OCI-LY1 (cell line): ENCODE measurements around the gene AVP.

Experiments used
- H2AFZ ChIP-seq: fragments of 200-600 bp; sonication (generic), shearing (Covaris generic); 2 replicates; pipeline ENCODE4 v1.6.0; 2014; ENCODE audit warnings: antibody characterized with exemption, mild to moderate bottlenecking, low read length
- H3F3A ChIP-seq: fragments of 200-600 bp; sonication (generic), shearing (Covaris generic); 2 replicates; pipeline ENCODE4 v1.6.0; 2014; ENCODE audit warnings: mild to moderate bottlenecking, antibody characterized with exemption, low read length, moderate library complexity; ENCODE audit not compliant: insufficient read depth
- H3K27ac ChIP-seq: fragments of 200-600 bp; sonication (generic); 2 replicates; pipeline ENCODE4 v1.5.1; 2014; ENCODE audit warnings: low read length, mixed run types, mild to moderate bottlenecking, low read depth; ENCODE audit not compliant: poor library complexity, severe bottlenecking
- H3K27me3 ChIP-seq: fragments of 200-600 bp; sonication (generic); 2 replicates; pipeline ENCODE4 v1.6.0; 2014; ENCODE audit warnings: antibody characterized with exemption, mild to moderate bottlenecking, low read length, moderate library complexity; ENCODE audit not compliant: insufficient read depth
- H3K36me3 ChIP-seq: fragments of 200-600 bp; sonication (generic); 2 replicates; pipeline ENCODE4 v1.6.1; 2014; ENCODE audit warnings: mild to moderate bottlenecking, antibody characterized with exemption, low read length, moderate library complexity, mixed read lengths; ENCODE audit not compliant: insufficient read depth
- H3K4me1 ChIP-seq: fragments of 200-600 bp; sonication (generic); 2 replicates; pipeline ENCODE4 v1.5.1; 2014; ENCODE audit warnings: mild to moderate bottlenecking, low read length, moderate library complexity; ENCODE audit not compliant: insufficient read depth, severe bottlenecking
- H3K4me2 ChIP-seq: fragments of 200-600 bp; sonication (generic), shearing (Covaris generic); 2 replicates; pipeline ENCODE4 v1.6.1; 2014; ENCODE audit warnings: low read length
- H3K4me3 ChIP-seq: fragments of 200-600 bp; sonication (generic); 2 replicates; pipeline ENCODE4 v1.5.1; 2014; ENCODE audit warnings: low read length, low read depth, mild to moderate bottlenecking, mixed read lengths; ENCODE audit not compliant: poor library complexity, severe bottlenecking
- H3K79me2 ChIP-seq: fragments of 200-600 bp; shearing (Covaris generic); 2 replicates; pipeline ENCODE4 v1.6.1; 2016; ENCODE audit warnings: mixed run types, low read length, mixed read lengths; ENCODE audit not compliant: insufficient read depth
- H3K9ac ChIP-seq: fragments of 200-600 bp; sonication (generic), shearing (Covaris generic); 2 replicates; pipeline ENCODE4 v1.6.1; 2014; ENCODE audit warnings: mild to moderate bottlenecking, low read length, mixed read lengths
- H3K9me2 ChIP-seq: fragments of 200-600 bp; sonication (generic), shearing (Covaris generic); 2 replicates; pipeline ENCODE4 v1.6.1; 2014; ENCODE audit warnings: low read depth, mild to moderate bottlenecking, low read length, mixed read lengths
- H3K9me3 ChIP-seq: fragments of 200-600 bp; shearing (Covaris generic); 2 replicates; pipeline ENCODE4 v1.6.1; 2014; ENCODE audit warnings: low read length, mixed read lengths
- H4K20me1 ChIP-seq: fragments of 200-600 bp; sonication (generic), shearing (Covaris generic); 2 replicates; pipeline ENCODE4 v1.6.0; 2016; ENCODE audit warnings: mild to moderate bottlenecking, low read length; ENCODE audit not compliant: insufficient read depth
- EZH2 ChIP-seq: fragments of 200-600 bp; sonication (generic), shearing (Covaris generic); IDR thresholded peaks from 2 replicates; pipeline ENCODE4 v1.8.0; 2017; ENCODE audit warnings: borderline replicate concordance, mixed run types, mild to moderate bottlenecking, antibody characterized with exemption, low read length, moderate library complexity, mixed read lengths
- TF ChIP-seq, protein P1 (sequence below): fragments of 200-600 bp; sonication (generic), shearing (Covaris generic); IDR thresholded peaks from 2 replicates; pipeline ENCODE4 v1.5.1; 2017; ENCODE audit warnings: mild to moderate bottlenecking, antibody characterized with exemption, low read length, moderate library complexity, mixed read lengths

AVP gene

DNA sequence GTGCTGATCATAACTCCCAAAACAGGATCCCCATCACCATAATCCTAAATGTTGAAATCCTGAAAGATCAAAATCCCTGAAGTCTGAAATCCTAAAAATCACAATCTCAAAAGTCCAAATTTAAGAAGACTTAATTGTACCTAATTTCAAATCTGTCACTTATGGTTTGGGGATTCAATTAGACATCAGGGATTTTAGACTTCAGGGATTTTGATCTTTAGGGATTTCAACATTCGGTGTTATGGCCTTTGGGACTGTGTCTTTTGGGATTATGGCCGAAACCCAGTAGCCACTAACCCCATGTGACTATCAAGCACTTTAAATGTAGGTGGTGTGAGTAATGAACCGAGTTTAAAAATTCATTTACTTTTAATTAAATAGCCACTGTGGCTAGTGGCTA is 21.7 kb upstream of the AVP start:
- no peaks in the 10 kb centered on the region for H3K27me3 ChIP-seq
- H3K4me1 ChIP-seq: no peaks in the 10 kb centered on the region
- H3K9me2 ChIP-seq: no peaks in the 10 kb centered on the region
- no peak overlapping the region for H2AFZ ChIP-seq
- no peaks in the 10 kb centered on the region for H3K36me3 ChIP-seq
- H3F3A ChIP-seq: no peaks in the 10 kb centered on the region
- no peak overlapping the region for H3K27ac ChIP-seq
- no peaks in the 10 kb centered on the region for H3K79me2 ChIP-seq
- H3K4me2 ChIP-seq: no peak overlapping the region
- H3K9ac ChIP-seq: no peak overlapping the region
- no peaks in the 10 kb centered on the region for H3K9me3 ChIP-seq
- no peak overlapping the region for H3K4me3 ChIP-seq
- no peaks in the 10 kb centered on the region for H4K20me1 ChIP-seq
- TF ChIP-seq EZH2: no peak
- TF ChIP-seq, protein P1, sequence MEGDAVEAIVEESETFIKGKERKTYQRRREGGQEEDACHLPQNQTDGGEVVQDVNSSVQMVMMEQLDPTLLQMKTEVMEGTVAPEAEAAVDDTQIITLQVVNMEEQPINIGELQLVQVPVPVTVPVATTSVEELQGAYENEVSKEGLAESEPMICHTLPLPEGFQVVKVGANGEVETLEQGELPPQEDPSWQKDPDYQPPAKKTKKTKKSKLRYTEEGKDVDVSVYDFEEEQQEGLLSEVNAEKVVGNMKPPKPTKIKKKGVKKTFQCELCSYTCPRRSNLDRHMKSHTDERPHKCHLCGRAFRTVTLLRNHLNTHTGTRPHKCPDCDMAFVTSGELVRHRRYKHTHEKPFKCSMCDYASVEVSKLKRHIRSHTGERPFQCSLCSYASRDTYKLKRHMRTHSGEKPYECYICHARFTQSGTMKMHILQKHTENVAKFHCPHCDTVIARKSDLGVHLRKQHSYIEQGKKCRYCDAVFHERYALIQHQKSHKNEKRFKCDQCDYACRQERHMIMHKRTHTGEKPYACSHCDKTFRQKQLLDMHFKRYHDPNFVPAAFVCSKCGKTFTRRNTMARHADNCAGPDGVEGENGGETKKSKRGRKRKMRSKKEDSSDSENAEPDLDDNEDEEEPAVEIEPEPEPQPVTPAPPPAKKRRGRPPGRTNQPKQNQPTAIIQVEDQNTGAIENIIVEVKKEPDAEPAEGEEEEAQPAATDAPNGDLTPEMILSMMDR: no peak

DNA sequence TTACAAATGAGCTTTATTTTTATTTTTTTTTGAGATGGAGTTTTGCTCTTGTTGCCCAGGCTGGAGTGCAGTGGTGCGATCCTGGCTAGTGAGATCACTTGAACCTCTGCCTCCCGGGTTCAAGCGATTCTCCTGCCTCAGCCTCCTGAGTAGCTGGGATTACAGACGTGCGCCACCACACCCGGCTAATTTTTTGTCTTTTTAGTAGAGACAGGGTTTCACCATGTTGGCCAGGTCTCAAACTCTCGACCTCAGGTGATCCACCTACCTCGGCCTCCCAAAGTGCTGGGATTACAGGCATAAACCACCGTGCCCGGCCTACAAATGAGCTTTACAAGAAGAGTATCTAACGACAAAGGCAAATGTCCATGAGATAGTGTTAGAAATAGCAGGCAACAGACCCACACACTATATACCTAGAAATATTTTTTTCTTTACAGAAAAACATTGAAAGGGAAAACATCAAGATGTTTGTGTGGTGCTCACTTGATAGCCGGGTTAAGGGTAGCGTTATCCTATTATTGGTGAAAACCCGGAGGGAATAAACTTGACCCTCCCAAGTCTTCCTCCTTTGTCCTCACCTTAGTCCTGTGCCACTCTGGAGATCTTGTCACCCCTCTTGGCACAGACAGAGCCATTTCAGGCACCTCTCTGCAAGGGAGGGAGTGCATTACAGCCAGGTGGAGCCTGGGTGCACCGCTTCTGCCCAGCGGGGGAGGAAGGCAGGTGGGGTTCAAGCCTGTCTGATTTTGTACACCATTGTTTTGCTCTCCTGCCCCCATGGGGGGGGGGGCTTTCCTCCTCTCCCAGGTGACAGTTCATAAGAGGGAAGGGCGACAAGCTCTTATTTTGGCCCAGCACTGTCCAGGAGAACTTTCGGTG is 21.0 kb upstream of the AVP start:
- no peak overlapping the region for H2AFZ ChIP-seq
- H3K9me2 ChIP-seq: no peaks in the 10 kb centered on the region
- H3K9me3 ChIP-seq: no peaks in the 10 kb centered on the region
- no peak overlapping the region for H3K27ac ChIP-seq
- H3K4me1 ChIP-seq: no peaks in the 10 kb centered on the region
- TF ChIP-seq, protein P1: no peak
- TF ChIP-seq EZH2: no peak
- no peaks in the 10 kb centered on the region for H3K79me2 ChIP-seq
- no peak overlapping the region for H3K4me2 ChIP-seq
- no peak overlapping the region for H3K9ac ChIP-seq
- no peaks in the 10 kb centered on the region for H3K36me3 ChIP-seq
- no peak overlapping the region for H3K4me3 ChIP-seq
- H4K20me1 ChIP-seq: no peaks in the 10 kb centered on the region
- H3K27me3 ChIP-seq: no peaks in the 10 kb centered on the region
- H3F3A ChIP-seq: no peaks in the 10 kb centered on the region

DNA sequence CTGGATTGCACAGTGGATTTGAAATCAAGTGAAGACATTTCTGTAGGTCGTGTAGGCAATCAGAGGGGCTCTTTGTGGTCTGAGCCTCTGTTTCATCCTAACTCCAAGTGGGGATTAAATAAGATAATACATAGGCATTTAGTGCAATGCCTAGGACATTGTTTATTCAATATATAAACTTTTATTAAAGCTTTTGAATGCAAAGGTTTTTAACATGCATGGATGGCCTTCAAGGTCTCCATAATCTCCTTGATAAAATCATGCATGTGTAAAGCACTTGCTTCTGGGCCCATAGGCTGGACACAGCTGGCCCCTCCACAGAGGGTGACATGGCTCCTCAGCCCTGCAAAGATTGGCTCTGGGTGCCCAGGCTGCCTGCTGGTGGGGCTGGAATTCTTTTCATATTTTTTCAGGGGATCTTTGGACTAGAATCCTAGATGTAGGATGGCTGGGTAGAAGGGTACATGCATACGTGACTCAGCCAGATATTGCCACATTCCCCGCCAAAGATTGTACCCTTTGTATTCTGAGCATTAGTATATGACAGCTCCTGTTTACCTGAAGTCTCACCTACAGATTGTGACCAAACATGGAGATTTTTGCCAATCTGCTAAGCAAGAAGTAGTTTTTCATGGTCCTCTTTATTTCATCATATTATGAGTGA is 19.0 kb upstream of the AVP start:
- Histone ChIP-seq H3K4me1 (no peaks in the 10 kb centered on the region), H3K4me3 (no peak overlapping the region), H3K9me2 (no peaks in the 10 kb centered on the region), H4K20me1 (no peaks in the 10 kb centered on the region), H3K36me3 (no peaks in the 10 kb centered on the region), H3K27ac (no peak overlapping the region), H3K9me3 (no peaks in the 10 kb centered on the region), H3K79me2 (no peaks in the 10 kb centered on the region), H3K9ac (no peak overlapping the region), H3K4me2 (no peak overlapping the region), H2AFZ (no peak overlapping the region), H3F3A (no peaks in the 10 kb centered on the region), H3K27me3 (no peaks in the 10 kb centered on the region)
- TF ChIP-seq, protein P1: no peak
- TF ChIP-seq EZH2: no peak
